ENCODE measurements around the gene RFX3. TPM values are rescaled to one million over a fixed set of nuclear protein-coding genes. Genes with fewer than 3 reads are reported as not detected.
A peak's percentile ranks its signal among the peaks of the same experiment; 100 is the strongest.

RFX3 gene
- total RNA-seq, 8 experiments from 2014 or later = 2.1 to 37.1 (median 20.8) TPM

DNA sequence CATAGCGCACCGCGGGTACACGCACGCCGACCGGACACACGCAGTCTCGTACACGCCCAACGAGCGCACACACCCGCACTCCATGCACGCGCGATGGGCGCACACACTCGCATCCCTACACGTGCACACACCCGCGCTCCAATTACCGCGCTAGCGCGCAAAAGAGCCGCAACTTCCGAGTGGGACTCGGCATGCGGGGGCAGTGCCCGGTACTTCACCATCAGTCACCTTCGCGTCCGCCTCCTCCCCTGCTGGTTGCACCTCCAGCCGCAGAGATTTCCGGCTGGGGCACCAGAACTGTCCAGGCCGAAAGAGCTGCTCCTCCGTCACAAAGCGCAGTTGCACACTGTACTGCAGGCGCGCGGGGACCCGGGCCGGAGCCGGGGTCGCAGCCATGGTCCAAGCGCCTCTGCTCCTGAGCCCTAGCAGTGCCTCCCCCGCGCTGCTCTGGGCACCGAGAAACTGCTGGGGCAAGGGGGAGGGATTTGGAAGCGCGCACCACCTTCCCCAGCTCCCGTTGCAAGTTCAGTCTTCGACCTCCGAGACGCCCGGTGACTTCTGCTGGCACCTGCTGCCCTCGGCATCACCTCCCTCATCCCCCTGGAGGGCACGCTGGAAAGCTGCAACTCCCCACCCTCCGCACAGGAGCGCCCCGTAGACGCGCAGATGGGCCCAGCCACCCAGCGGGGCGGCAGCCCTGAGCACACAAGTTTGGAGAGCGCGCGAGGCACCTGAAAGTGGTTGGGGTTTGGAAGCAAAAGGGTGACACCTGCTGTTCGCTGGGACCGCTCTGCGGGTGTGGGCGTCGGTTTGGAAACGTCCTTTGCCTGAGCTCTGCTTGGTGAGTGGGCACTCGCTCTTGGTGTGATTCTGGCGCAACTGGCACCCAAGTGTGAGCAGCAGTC is 344.5 kb downstream of the RFX3 start:
- 7 to 36% (median 12%) methylated on average over 6 to 28 of the region's 76 CpGs; no CpG with 5 or more reads in 5 of the 10 experiments for WGBS, 10 experiments
- in situ Hi-C loops (cut with MboI; ENCODE audit: low pct_unique_long_range_greater_than_20kb in 2 of 9, low sequenced_read_pairs in 9 of 9, unreplicated experiment in 9 of 9) = loop anchor here in 3 of 9 experiments (10.0 to 25.0 kb wide), 2 partner anchors 319 to 326 kb away; no protein-coding TSS in a partner anchor
- Histone ChIP-seq H3K27ac (no peak overlapping the region), H3K4me1 (replicated peaks in 1 of 2) (peaks cover 0 to 3% of the 10 kb centered on the region in 2 donors), H3K4me3 (peak overlapping the region; percentile 22 to 45 (median 30))
- ATAC-seq (replicated peaks in 6 of 8) = peak; percentile 45 to 88 (median 80)

DNA sequence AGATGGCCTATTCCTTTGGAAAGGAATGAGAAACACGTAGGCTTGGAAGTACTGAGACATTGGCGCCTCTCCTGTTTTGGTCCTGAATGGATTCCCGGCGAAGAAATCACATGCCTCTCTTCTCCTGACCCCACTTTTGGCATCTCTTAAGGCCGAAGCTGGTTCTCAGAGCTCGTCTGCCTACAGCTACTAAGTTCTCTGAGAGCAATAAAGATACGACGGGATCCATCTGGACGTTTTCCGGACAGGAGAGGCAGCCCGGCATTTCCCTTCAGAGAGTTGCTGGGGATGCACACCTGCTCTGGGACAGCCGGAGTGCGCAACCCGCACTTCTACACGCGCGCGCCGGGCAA is 345.1 kb downstream of the RFX3 start:
- ATAC-seq (replicated peaks in 6 of 8) = no peak
- Histone ChIP-seq H3K4me3 (peak overlapping the region; percentile 22 to 45 (median 30)), H3K27ac (no peak overlapping the region), H3K4me1 (replicated peaks in 1 of 2) (peaks cover 0 to 3% of the 10 kb centered on the region in 2 donors)
- 21 to 67% (median 45%) methylated on average over 1 to 11 of the region's 19 CpGs; no CpG with 5 or more reads in 6 of the 10 experiments for WGBS, 10 experiments
- in situ Hi-C loops (cut with MboI; ENCODE audit: low pct_unique_long_range_greater_than_20kb in 2 of 9, low sequenced_read_pairs in 9 of 9, unreplicated experiment in 9 of 9) = loop anchor here in 3 of 9 experiments (10.0 to 25.0 kb wide), 2 partner anchors 318 to 326 kb away; no protein-coding TSS in a partner anchor

DNA sequence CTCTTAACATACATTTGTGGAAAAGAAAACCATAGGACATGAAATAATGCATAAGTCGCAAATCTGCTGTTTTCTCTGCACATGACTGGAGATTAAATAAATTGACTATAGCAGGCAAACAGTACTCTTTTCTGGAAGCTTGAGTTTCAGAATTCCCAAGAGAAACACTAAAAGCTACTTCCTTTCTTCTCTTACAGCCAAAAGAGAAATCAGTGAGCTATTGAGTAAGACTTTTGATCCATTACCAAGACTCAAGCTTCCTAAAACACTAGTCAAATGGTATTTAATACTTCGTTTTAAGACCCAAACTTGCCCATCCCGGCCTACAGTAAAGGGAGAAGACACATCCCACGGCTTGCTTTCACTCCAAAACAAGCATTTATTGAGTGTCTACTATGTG is 346.1 kb downstream of the RFX3 start:
- no peak overlapping the region for H3K4me3 ChIP-seq
- in situ Hi-C loops (cut with MboI; ENCODE audit: low pct_unique_long_range_greater_than_20kb in 2 of 9, low sequenced_read_pairs in 9 of 9, unreplicated experiment in 9 of 9) = loop anchor here in 3 of 9 experiments (10.0 to 25.0 kb wide), 2 partner anchors 317 to 325 kb away; no protein-coding TSS in a partner anchor
- ATAC-seq (replicated peaks in 6 of 8) = no peak
- H3K27ac ChIP-seq = no peak overlapping the region
- H3K4me1 ChIP-seq (replicated peaks in 1 of 2) = peaks cover 0 to 3% of the 10 kb centered on the region in 2 donors
- WGBS, 10 experiments = 40 to 93% (median 82%) methylated on average over 1 to 4 of the region's 4 CpGs; no CpG with 5 or more reads in 2 of the 10 experiments

DNA sequence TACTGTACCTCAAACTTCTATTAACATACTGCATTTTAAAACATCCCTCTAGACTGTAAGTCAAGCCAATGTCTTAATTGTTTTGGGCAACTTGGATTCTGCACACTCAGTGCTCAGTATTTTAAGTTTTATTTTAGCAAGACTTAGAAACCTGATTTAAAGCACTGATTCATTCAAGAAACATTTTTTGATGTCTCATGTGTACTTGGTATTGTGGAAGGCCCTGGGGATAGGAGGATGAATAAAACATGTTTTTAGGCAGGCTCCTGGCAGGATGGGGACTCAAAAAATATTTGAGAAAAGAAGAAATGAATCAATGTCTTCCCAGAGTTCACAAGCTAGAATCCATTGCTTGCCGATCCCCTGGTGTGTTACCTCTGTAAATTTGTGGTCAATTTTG is 347.9 kb downstream of the RFX3 start:
- in situ Hi-C loops (cut with MboI; ENCODE audit: low pct_unique_long_range_greater_than_20kb in 2 of 9, low sequenced_read_pairs in 9 of 9, unreplicated experiment in 9 of 9) = loop anchor here in 2 of 9 experiments (25.0 kb wide), 1 partner anchor 316 kb away; no protein-coding TSS in a partner anchor
- WGBS, 10 experiments = 0 to 100% (median 70%) methylated on average over 1 of the region's 1 CpG; no CpG with 5 or more reads in 4 of the 10 experiments
- H3K4me1 ChIP-seq (replicated peaks in 1 of 2) = peaks cover 0 to 3% of the 10 kb centered on the region in 2 donors
- no peak overlapping the region for H3K4me3 ChIP-seq
- no peak overlapping the region for H3K27ac ChIP-seq
- ATAC-seq (replicated peaks in 6 of 8) = peak in 2 of 8 experiments; percentile 20 to 35

DNA sequence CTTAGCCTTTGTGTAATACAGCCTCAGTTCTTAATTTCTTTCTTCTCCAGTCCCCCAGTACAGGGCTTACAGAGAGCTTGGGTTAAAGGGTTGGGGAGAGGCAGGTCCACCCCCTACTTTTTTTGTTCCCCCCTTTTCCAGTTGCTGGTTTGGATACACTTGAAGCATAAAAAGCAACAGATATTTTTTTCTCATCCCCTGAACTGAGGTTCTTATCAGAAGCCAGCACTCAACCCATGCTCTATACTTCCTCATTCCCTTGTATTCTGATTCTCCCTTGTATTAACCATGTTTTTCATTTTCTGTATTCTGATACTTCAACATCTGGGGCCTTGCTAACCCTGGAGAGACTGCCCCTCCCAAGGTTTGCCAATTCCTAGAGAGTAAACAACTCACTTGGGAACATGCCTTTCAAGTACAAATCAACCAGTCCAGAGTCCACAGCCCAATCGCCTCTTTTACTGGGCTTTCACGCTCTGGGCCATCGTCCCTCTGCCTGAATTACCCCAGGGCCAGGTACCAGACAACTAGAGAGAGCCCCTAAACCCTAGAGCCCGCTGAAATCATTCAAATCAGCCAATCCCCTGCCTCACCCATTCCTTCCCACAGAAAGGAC is 348.5 kb downstream of the RFX3 start:
- WGBS, 10 experiments = 30 to 100% (median 71%) methylated on average over 1 to 4 of the region's 4 CpGs; no CpG with 5 or more reads in 6 of the 10 experiments
- ATAC-seq (replicated peaks in 6 of 8) = peak in 2 of 8 experiments; percentile 65 to 82
- in situ Hi-C loops (cut with MboI; ENCODE audit: low pct_unique_long_range_greater_than_20kb in 2 of 9, low sequenced_read_pairs in 9 of 9, unreplicated experiment in 9 of 9) = loop anchor here in 2 of 9 experiments (25.0 kb wide), 1 partner anchor 315 kb away; no protein-coding TSS in a partner anchor
- H3K4me3 ChIP-seq = no peak overlapping the region
- H3K27ac ChIP-seq = no peak overlapping the region
- H3K4me1 ChIP-seq (replicated peaks in 1 of 2) = peaks cover 0 to 3% of the 10 kb centered on the region in 2 donors

DNA sequence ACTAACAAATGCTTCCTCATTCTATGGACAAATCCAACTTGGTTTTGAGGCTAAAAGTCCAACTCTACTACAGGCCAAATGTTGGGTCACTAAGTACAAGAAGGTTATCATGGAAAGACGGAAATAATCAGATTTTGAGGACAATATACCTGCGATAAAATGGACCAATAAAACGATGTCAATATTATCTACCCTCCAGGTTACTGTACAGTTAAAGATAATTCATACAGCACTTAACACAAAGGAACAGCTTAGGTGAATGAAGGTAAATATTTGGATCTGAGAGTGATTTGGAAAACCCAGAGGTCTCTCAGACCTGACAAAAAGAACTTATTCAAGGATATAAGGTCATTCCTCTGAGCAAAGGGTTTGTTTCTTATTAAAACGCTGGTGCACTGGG is 352.4 kb downstream of the RFX3 start:
- no peak overlapping the region for H3K4me3 ChIP-seq
- no peak for ATAC-seq (replicated peaks in 6 of 8)
- WGBS, 10 experiments = 38 to 100% (median 74%) methylated on average over 1 to 4 of the region's 4 CpGs; no CpG with 5 or more reads in 2 of the 10 experiments
- no peak overlapping the region for H3K27ac ChIP-seq
- in situ Hi-C loops (cut with MboI; ENCODE audit: low pct_unique_long_range_greater_than_20kb in 2 of 9, low sequenced_read_pairs in 9 of 9, unreplicated experiment in 9 of 9) = no loop called here
- H3K4me1 ChIP-seq (replicated peaks in 1 of 2) = peaks cover 0 to 3% of the 10 kb centered on the region in 2 donors

DNA sequence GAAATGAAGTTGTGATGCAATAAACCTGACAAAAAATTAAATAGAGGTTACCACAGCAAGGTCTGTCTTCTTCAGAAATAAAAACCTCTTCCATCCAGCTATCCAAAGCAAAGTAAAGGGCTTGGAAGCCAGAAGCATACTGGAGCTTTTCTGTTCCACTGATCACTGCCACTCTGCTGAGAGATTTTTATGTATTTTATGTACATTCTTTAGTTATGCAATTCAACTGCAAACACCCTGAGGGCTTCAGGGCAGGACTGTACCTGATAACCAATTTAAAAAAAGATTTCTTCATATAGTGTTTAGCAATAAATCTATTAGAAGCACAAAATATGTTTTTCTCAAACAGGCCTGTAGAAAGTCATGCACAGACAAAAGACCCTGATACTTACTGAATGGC is 355.0 kb downstream of the RFX3 start:
- in situ Hi-C loops (cut with MboI; ENCODE audit: low pct_unique_long_range_greater_than_20kb in 2 of 9, low sequenced_read_pairs in 9 of 9, unreplicated experiment in 9 of 9) = no loop called here
- Histone ChIP-seq H3K4me3 (no peak overlapping the region), H3K4me1 (replicated peaks in 1 of 2) (no peaks in the 10 kb centered on the region), H3K27ac (no peak overlapping the region)
- ATAC-seq (replicated peaks in 6 of 8) = peak in 3 of 8 experiments; percentile 48 to 79 (median 62)
